ENCODE data around the gene STAT4.
A peak's percentile ranks its signal among the peaks of the same experiment; 100 is the strongest.

The STAT4 gene

GRCh38 chr2:191144217-191144616 lies 6.6 kb downstream of the STAT4 start:
- no peak for DNase-seq

- no peak for DNase-seq
These were observed 7.0 kb downstream of the STAT4 start for GRCh38 chr2:191143791-191144190.

- no peak for DNase-seq
These were observed 21.9 kb downstream of the STAT4 start for GRCh38 chr2:191128911-191129304.

DNA sequence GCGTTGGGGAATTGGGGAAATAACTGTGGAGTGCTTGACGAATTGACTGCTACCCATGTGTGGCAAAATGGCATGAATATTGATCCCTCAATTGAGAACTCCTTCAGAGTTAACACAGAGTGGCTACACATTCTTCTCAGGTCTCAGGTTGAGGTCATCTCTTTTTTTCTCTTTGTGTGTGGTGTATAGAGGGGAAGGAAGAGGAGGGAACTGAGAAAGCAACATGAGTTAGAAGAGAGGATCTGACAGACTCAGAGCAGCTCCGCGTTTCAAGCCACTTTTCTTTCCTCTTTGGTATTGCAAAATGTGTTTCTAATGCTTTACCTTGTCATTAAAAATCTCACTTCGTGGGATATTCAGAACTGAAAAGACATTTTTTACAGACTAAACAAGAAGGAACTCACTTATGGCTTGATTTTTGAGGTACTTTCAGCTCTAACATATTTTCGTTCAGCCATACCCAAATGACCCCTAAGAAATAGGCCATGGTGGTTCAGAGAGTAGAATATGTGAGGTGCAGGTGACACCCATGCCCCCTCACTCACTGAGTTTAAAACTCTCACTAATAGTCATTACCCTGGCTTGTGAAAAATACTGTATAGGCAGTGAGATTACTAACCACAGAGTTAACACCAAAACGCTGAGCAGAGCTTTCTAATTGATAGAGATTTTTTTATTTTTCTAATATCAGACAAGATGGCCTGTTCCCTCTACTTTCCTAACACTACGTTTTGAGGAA lies 22.5 kb downstream of the STAT4 start:
- DNase-seq = no peak

- DNase-seq = no peak
These were observed 23.6 kb downstream of the STAT4 start for GRCh38 chr2:191127235-191127634.

- DNase-seq = no peak
These were observed 24.3 kb downstream of the STAT4 start for GRCh38 chr2:191126386-191127085.

GRCh38 chr2:191125646-191126045 lies 25.1 kb downstream of the STAT4 start:
- DNase-seq = no peak

- no peak for DNase-seq
These were observed 28.0 kb downstream of the STAT4 start for GRCh38 chr2:191122638-191123294.

DNA sequence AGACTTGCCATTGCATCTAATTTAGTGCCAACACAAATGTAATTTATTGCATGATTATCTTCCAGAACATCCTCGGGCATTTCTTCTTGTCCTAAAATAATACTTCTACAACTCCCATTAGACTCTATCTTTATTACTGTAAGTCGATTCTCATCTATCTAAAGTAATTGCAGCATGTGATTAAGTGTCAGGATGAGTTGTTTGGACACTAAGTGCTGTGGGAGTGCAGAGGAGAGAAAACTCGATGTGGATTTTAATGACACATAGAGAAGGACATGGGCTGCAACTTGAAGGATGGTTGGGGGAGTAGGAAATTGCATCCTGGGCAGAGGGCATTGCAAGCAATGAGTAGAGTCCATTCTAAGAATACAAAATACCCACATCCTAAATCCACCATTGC lies 33.5 kb downstream of the STAT4 start:
- no peak for DNase-seq

- DNase-seq = no peak
These were observed 35.0 kb downstream of the STAT4 start for GRCh38 chr2:191115804-191116203.

GRCh38 chr2:191115391-191115790 lies 35.4 kb downstream of the STAT4 start:
- DNase-seq = no peak

GRCh38 chr2:191114403-191114886 lies 36.3 kb downstream of the STAT4 start:
- no peak for DNase-seq

GRCh38 chr2:191113761-191114160 lies 37.0 kb downstream of the STAT4 start:
- no peak for DNase-seq

- DNase-seq = no peak
These were observed 38.3 kb downstream of the STAT4 start for GRCh38 chr2:191112448-191112901.

GRCh38 chr2:191109888-191110287 lies 40.9 kb downstream of the STAT4 start:
- DNase-seq = peak; percentile 53

DNA sequence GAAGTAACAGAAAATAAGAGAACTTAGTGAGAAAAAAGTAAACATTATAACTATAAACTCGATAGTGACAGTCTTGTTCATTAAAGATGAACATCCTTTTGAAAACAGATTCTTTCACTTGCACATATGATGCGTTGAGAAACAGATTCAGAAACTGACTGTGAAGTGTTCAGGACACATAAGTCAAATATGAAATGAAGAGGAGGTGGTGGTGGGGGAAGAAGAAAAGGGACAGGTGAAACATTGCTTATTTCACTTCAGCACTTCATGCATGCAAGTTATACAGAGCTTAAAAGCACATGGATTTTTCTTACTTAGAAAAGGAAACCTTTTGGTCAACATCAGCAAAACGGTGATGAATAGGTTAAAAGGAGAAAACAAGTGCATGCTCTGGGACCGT lies 42.5 kb downstream of the STAT4 start:
- DNase-seq = no peak

DNA sequence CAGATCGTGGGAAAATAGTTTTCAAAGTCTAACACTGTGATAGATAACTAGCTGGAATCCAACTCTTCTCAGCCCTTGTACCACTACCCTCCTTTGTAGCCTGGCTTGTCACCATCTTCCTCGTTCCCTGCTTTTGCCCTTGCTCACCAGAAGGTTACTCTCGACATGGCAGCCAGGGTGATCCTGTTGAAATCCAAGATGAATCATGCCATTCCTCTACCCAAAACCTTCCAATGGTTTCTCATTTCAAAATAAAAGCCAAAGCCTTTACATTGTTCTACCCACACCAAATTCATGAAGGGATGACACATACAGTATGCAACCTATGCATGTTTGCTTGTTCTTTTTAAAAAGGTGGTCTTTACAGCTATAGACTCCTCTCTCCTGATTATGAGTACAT lies 45.7 kb downstream of the STAT4 start:
- DNase-seq = no peak

DNA sequence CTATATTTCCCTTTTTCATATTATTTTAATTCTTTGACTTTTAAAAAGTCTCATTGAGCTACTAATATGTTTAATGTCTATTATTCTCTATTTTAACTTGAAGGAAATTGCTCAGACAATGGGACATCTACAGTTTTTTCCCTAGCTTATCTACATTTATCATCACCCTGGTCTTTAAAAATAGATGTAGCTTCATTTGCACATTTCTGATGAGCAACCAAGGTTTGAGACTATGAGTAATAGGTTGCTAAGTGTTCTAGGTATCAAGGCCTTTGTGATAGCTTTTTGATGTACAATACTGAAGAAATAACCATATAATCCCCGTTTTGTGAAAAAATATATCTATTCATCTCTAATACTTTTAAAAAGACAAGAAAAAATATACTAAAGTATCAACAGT lies 47.0 kb downstream of the STAT4 start:
- DNase-seq = no peak

DNA sequence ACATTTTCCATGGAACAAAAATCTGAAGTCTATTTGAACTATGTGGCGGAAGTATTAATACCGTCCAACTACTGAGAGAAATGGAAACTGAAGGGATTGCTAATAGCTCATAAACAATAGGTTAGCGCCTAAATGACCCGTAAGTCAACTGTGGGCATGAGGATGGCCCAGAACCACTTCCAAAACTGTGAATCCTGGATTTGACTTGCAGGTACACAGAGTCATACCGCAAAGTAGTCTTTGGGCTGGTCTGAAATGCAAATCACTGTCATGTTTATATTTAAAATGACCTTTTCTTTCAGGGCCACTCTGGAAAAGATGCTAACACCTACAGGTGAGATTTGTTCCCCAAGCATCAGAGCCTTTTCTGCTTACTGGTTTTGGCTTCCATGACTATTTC lies 50.6 kb downstream of the STAT4 start:
- DNase-seq = no peak

DNA sequence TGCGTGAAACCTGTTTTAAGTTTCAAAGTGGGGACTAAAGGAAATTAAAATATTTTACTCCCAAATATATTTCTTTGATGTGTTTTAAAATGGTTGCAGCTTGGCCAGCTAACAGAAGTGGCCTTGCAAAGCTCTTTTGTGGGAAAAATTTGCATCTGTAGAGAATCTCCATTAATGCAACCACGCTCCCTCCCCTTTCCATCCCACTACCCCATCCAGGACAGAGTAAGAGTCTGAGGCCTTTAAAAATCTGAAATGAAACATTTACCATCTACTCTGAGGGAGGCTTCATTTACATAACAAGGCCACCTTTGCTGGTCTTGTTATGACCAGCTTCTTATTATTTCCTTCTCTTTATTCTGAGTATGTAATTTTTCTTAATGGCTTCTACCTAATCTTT lies 63.5 kb downstream of the STAT4 start:
- no peak for DNase-seq

- DNase-seq = no peak
These were observed 64.1 kb downstream of the STAT4 start for GRCh38 chr2:191086706-191087105.

GRCh38 chr2:191083540-191083939 lies 67.3 kb downstream of the STAT4 start:
- DNase-seq = no peak

- no peak for DNase-seq
These were observed 68.5 kb downstream of the STAT4 start for GRCh38 chr2:191082321-191082720.

All from NCI-H510A treated with DMSO at 0.1 percent for 48 hours (cell line).